HCT116 (cell line): Measurements from ENCODE around the gene NR2F1-AS1. TPM values are rescaled to one million over a fixed set of nuclear protein-coding genes. Genes with fewer than 3 reads are reported as not detected.

Source experiments
- ATAC-seq: fragments of 200-7000 bp; cut with Tn5 transposase; 2 replicates; pipeline ENCODE4 v1.9.1; 2020; ENCODE audit warnings: mild to moderate bottlenecking, moderate library complexity
- BruUV-seq: library from RNA; stranded (reverse); fragments of 400-500 nt; replicated peaks from 2 replicates; lab custom pipeline; 2021; lab: Mats Ljungman, UMichigan
- CTCF ChIA-PET: fragments of 300-600 bp; sonication (Branson Sonifier 250); formaldehyde crosslinking; loops from one replicate; lab custom pipeline; 2021; ENCODE audit warnings: antibody characterized with exemption; lab: Charles Lee
- POLR2A ChIA-PET: fragments of 300-600, 350-600 bp; sonication (Branson Sonifier 250); formaldehyde crosslinking; loops from one replicate; lab custom pipeline; 2021; ENCODE audit warnings: antibody characterized with exemption; lab: Charles Lee
- RAD21 ChIA-PET, 2 experiments: fragments of 300-600 bp; sonication (Branson Sonifier 250); formaldehyde crosslinking; loops; one replicate each; lab custom pipeline; 2023; ENCODE audit warnings: low total read pairs in 2 of 2; ENCODE audit not compliant: uncharacterized antibody in 2 of 2, unreplicated experiment in 2 of 2, low non-redundant PET in 1 of 2; lab: Charles Lee
- DNase-seq: peaks from one replicate; pipeline ENCODE4 v3.0.0-alpha.2; 2010; ENCODE audit warnings: low read depth, low spot score
- H2AFZ ChIP-seq: fragments of 200-600 bp; shearing (Covaris generic), sonication (generic); 2 replicates; pipeline ENCODE4 v1.6.1; 2017; ENCODE audit warnings: low read depth, mixed run types, mixed read lengths, antibody characterized with exemption, low read length; ENCODE audit not compliant: poor library complexity, severe bottlenecking
- H3K27ac ChIP-seq: 2 replicates; pipeline ENCODE4 v1.5.1; 2012; ENCODE audit warnings: low read depth, low read length
- H3K27me3 ChIP-seq: fragments of 200-600 bp; sonication (generic); 2 replicates; pipeline ENCODE4 v1.6.1; 2016; ENCODE audit warnings: mixed run types, low read length, mixed read lengths; ENCODE audit not compliant: insufficient read depth
- H3K36me3 ChIP-seq, 2 experiments: fragments of 200-500 bp in 1 of 2; fragments of 200-600 bp in 1 of 2; sonication (Bioruptor generic) in 1 of 2; sonication (generic) in 1 of 2; 2 replicates each; pipeline versions ENCODE4 v1.5.1 to v1.6.1; 2014 to 2016; ENCODE audit warnings: low read length in 2 of 2, inconsistent platforms in 1 of 2, mixed read lengths in 1 of 2, mixed run types in 1 of 2; ENCODE audit not compliant: insufficient read depth in 2 of 2, control insufficient read depth in 1 of 2
- H3K4me1 ChIP-seq, 2 experiments: fragments of 200-600 bp in 1 of 2; sonication (generic) in 1 of 2; 2 replicates each; pipeline versions ENCODE4 v1.5.1 to v1.6.1; 2012 to 2017; ENCODE audit warnings: low read length in 2 of 2, inconsistent platforms in 1 of 2, mild to moderate bottlenecking in 1 of 2, mixed read lengths in 1 of 2, mixed run types in 1 of 2, moderate library complexity in 1 of 2; ENCODE audit not compliant: insufficient read depth in 2 of 2, control insufficient read depth in 1 of 2
- H3K4me2 ChIP-seq: fragments of 200-600 bp; sonication (generic); 2 replicates; pipeline ENCODE4 v1.6.1; 2017; ENCODE audit warnings: mixed run types, low read length, mixed read lengths
- H3K4me3 ChIP-seq, 2 experiments: fragments of 200-600 bp in 1 of 2; sonication (generic) in 1 of 2; replicated peaks in 1 of 2; 2 replicates each; pipeline ENCODE4 v1.5.1; 2011 to 2016; ENCODE audit warnings: low read length in 2 of 2, control low read depth in 1 of 2, low read depth in 1 of 2, mild to moderate bottlenecking in 1 of 2, mixed read lengths in 1 of 2, mixed run types in 1 of 2
- H3K79me2 ChIP-seq: fragments of 200-600 bp; sonication (generic); 2 replicates; pipeline ENCODE4 v1.6.1; 2017; ENCODE audit warnings: mild to moderate bottlenecking, mixed run types, low read length, moderate library complexity, mixed read lengths; ENCODE audit not compliant: insufficient read depth
- H3K9ac ChIP-seq: fragments of 200-600 bp; sonication (generic); 2 replicates; pipeline ENCODE4 v1.6.1; 2016; ENCODE audit warnings: low read length, mixed read lengths
- H3K9me2 ChIP-seq: fragments of 200-600 bp; sonication (generic), shearing (Covaris generic); 2 replicates; pipeline ENCODE4 v1.6.1; 2017; ENCODE audit warnings: mixed run types, mild to moderate bottlenecking, moderate library complexity; ENCODE audit not compliant: insufficient read depth
- H3K9me3 ChIP-seq, 2 experiments: fragments of 200-500 bp in 1 of 2; fragments of 200-600 bp in 1 of 2; sonication (Bioruptor generic) in 1 of 2; sonication (generic) in 1 of 2; 2 replicates each; pipeline ENCODE4 v1.6.1; 2014 to 2017; ENCODE audit warnings: low read length in 2 of 2, mixed read lengths in 2 of 2, inconsistent platforms in 1 of 2, low read depth in 1 of 2, mild to moderate bottlenecking in 1 of 2, mixed run types in 1 of 2, moderate library complexity in 1 of 2; ENCODE audit not compliant: control insufficient read depth in 1 of 2, insufficient read depth in 1 of 2
- H4K20me1 ChIP-seq: fragments of 200-600 bp; sonication (generic), shearing (Covaris generic); 2 replicates; pipeline ENCODE4 v1.6.1; 2017; ENCODE audit warnings: mixed run types, mild to moderate bottlenecking, moderate library complexity; ENCODE audit not compliant: insufficient read depth
- CBX3 ChIP-seq: IDR thresholded peaks from 2 replicates; pipeline ENCODE4 v1.6.1; 2012; ENCODE audit warnings: low read depth
- EZH2phosphoT487 ChIP-seq: fragments of 200-600 bp; IDR thresholded peaks from 2 replicates; pipeline ENCODE4 v1.6.1; 2018; ENCODE audit warnings: antibody characterized with exemption, borderline replicate concordance
- FOSL1 ChIP-seq: IDR thresholded peaks from 2 replicates; pipeline ENCODE4 v1.6.1; 2012; ENCODE audit warnings: low read depth
- JUND ChIP-seq: IDR thresholded peaks from 2 replicates; pipeline ENCODE4 v1.6.1; 2012
- MAX ChIP-seq: IDR thresholded peaks from 2 replicates; pipeline ENCODE4 v1.6.1; 2012
- POLR2A ChIP-seq: IDR thresholded peaks from 2 replicates; pipeline ENCODE4 v1.7.0; 2011; ENCODE audit warnings: borderline replicate concordance; ENCODE audit not compliant: insufficient read depth, insufficient read length; ENCODE audit errors: extremely low read depth
- POLR2AphosphoS5 ChIP-seq: IDR thresholded peaks from 2 replicates; pipeline ENCODE4 v1.6.1; 2011; ENCODE audit warnings: mild to moderate bottlenecking, low read depth, low read length, moderate library complexity
- REST ChIP-seq: IDR thresholded peaks from 2 replicates; pipeline ENCODE4 v1.6.1; 2012; ENCODE audit warnings: low read depth
- SIN3A ChIP-seq: IDR thresholded peaks from 2 replicates; pipeline ENCODE4 v1.6.1; 2012; ENCODE audit warnings: low read depth
- SRF ChIP-seq: IDR thresholded peaks from 2 replicates; pipeline ENCODE4 v1.6.1; 2012; ENCODE audit warnings: low read depth
- TCF7L2 ChIP-seq: IDR thresholded peaks from 2 replicates; pipeline ENCODE4 v1.7.0; 2011; ENCODE audit warnings: borderline replicate concordance, inconsistent platforms; ENCODE audit not compliant: insufficient read depth, insufficient read length; ENCODE audit errors: extremely low read depth
- intact Hi-C: fragments of 100-400 bp; cut with micrococcal nuclease; formaldehyde crosslinking; loops from 2 replicates; pipeline ENCODE4 v1.10.0; 2022
- total RNA-seq: library from RNA; stranded (reverse); gene quantifications from one replicate; pipeline ENCODE4 v1.2.1, GENCODE V29; 2021; ENCODE audit not compliant: unreplicated experiment
- TF ChIP-seq, protein P1 (sequence below): IDR thresholded peaks from 2 replicates; pipeline ENCODE4 v1.6.1; 2012

Gene NR2F1-AS1
- total RNA-seq, 1 experiment from 2014 or later = 20.1 TPM

- ATAC-seq = no peak
- H3K36me3 ChIP-seq = no peaks in the 10 kb centered on the region
- H3K27me3 ChIP-seq = no peaks in the 10 kb centered on the region
- no peak overlapping the region for H3K4me3 ChIP-seq
- POLR2A ChIA-PET = no interaction called here
- no peaks in the 10 kb centered on the region for H4K20me1 ChIP-seq
- BruUV-seq = no TSS peak
- no peaks in the 10 kb centered on the region for H3K4me1 ChIP-seq
- no peak for TF ChIP-seq POLR2AphosphoS5
- TF ChIP-seq CBX3 = no peak
- no peak for TF ChIP-seq SRF
- TF ChIP-seq JUND = no peak
- TF ChIP-seq REST = no peak
- TF ChIP-seq EZH2phosphoT487 = no peak
- TF ChIP-seq, protein P1, sequence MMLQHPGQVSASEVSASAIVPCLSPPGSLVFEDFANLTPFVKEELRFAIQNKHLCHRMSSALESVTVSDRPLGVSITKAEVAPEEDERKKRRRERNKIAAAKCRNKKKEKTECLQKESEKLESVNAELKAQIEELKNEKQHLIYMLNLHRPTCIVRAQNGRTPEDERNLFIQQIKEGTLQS = no peak
- TF ChIP-seq FOSL1 = no peak
- no peak for TF ChIP-seq SIN3A
- TF ChIP-seq MAX = no peak
- no peak for TF ChIP-seq POLR2A
- TF ChIP-seq TCF7L2 = no peak
- intact Hi-C loops = no loop called here
- H3K4me2 ChIP-seq = no peak overlapping the region
- no peaks in the 10 kb centered on the region for H3K79me2 ChIP-seq
- DNase-seq = no peak
- H3K9me2 ChIP-seq = no peaks in the 10 kb centered on the region
- CTCF ChIA-PET = no interaction called here
- no peaks in the 10 kb centered on the region for H3K9me3 ChIP-seq
- RAD21 ChIA-PET = no interaction called here
- no peak overlapping the region for H2AFZ ChIP-seq
- no peak overlapping the region for H3K9ac ChIP-seq
- no peak overlapping the region for H3K27ac ChIP-seq
Measured at GRCh38 chr5:93452255-93452654, 128.8 kb downstream of the NR2F1-AS1 start.
